OCI-LY7 (cell line): Measurements from ENCODE around the gene RASA4B. TPM values are rescaled to one million over a fixed set of nuclear protein-coding genes. Genes with fewer than 3 reads are reported as not detected.
"Not testable (repeated sequence)": the region's sequence is repeated elsewhere in the genome, so short reads cannot be mapped to it uniquely, and the experiment has no call there.

Source experiments
- BruUV-seq: library from RNA; stranded (reverse); fragments of 400-500 nt; replicated peaks from 2 replicates; lab custom pipeline; 2021; lab: Mats Ljungman, UMichigan
- CTCF ChIA-PET: fragments of 300-600 bp; sonication (Branson Sonifier 250); formaldehyde crosslinking; loops from one replicate; lab custom pipeline; 2022; ENCODE audit warnings: antibody characterized with exemption; ENCODE audit not compliant: unreplicated experiment; lab: Charles Lee
- POLR2A ChIA-PET: fragments of 300-600 bp; sonication (Branson Sonifier 250); formaldehyde crosslinking; loops from one replicate; lab custom pipeline; 2022; ENCODE audit warnings: antibody characterized with exemption; lab: Charles Lee
- DNase-seq: peaks from one replicate; pipeline ENCODE4 v3.0.0-alpha.2; 2015; ENCODE audit warnings: low spot score
- H2AFZ ChIP-seq: fragments of 200-600 bp; sonication (generic), shearing (Covaris generic); 2 replicates; pipeline ENCODE4 v1.6.1; 2014; ENCODE audit warnings: mild to moderate bottlenecking, antibody characterized with exemption, low read length, moderate library complexity
- H3K27ac ChIP-seq: fragments of 200-600 bp; sonication (generic); 2 replicates; pipeline ENCODE4 v1.5.1; 2014; ENCODE audit warnings: mixed run types, low read depth, mild to moderate bottlenecking, moderate library complexity, low read length, inconsistent platforms; ENCODE audit not compliant: poor library complexity, severe bottlenecking
- H3K36me3 ChIP-seq: fragments of 200-600 bp; sonication (generic); 2 replicates; pipeline ENCODE4 v1.6.1; 2014; ENCODE audit warnings: mild to moderate bottlenecking, antibody characterized with exemption, low read length, moderate library complexity, mixed read lengths; ENCODE audit not compliant: insufficient read depth
- H3K4me1 ChIP-seq: fragments of 200-600 bp; sonication (generic); 2 replicates; pipeline ENCODE4 v1.5.1; 2014; ENCODE audit warnings: mild to moderate bottlenecking, low read length; ENCODE audit not compliant: insufficient read depth, poor library complexity, severe bottlenecking
- H3K4me2 ChIP-seq: fragments of 200-600 bp; sonication (generic); 2 replicates; pipeline ENCODE4 v1.6.1; 2014; ENCODE audit warnings: mild to moderate bottlenecking, low read length
- H3K4me3 ChIP-seq: fragments of 200-600 bp; sonication (generic); 2 replicates; pipeline ENCODE4 v1.5.1; 2014; ENCODE audit warnings: mild to moderate bottlenecking, low read depth, low read length; ENCODE audit not compliant: poor library complexity, severe bottlenecking
- H3K79me2 ChIP-seq: fragments of 200-600 bp; sonication (generic); 2 replicates; pipeline ENCODE4 v1.6.1; 2016; ENCODE audit warnings: low read depth, mild to moderate bottlenecking, low read length, moderate library complexity, mixed read lengths; ENCODE audit not compliant: insufficient read depth
- H3K9me2 ChIP-seq: fragments of 200-600 bp; sonication (generic); 2 replicates; pipeline ENCODE4 v1.6.1; 2016; ENCODE audit warnings: mild to moderate bottlenecking, low read length, mixed read lengths; ENCODE audit not compliant: insufficient read depth
- H3K9me3 ChIP-seq: fragments of 200-600 bp; sonication (generic); 2 replicates; pipeline ENCODE4 v1.6.1; 2014; ENCODE audit warnings: mild to moderate bottlenecking, mixed run types, low read length, mixed read lengths
- H4K20me1 ChIP-seq: fragments of 200-600 bp; sonication (generic); 2 replicates; pipeline ENCODE4 v1.6.1; 2014; ENCODE audit warnings: mild to moderate bottlenecking, antibody characterized with exemption, low read length, moderate library complexity, mixed read lengths; ENCODE audit not compliant: insufficient read depth
- intact Hi-C: fragments of 100-400 bp; cut with micrococcal nuclease; formaldehyde crosslinking; loops from one replicate; pipeline ENCODE4 v1.10.0; 2022; ENCODE audit not compliant: unreplicated experiment
- total RNA-seq, 2 experiments: library from RNA; depleted of rRNA in 1 of 2; stranded (reverse); fragments of >200 nt in 1 of 2; shearing (Covaris generic) in 1 of 2; gene quantifications; 2 replicates each; pipeline ENCODE4 v1.2.3, GENCODE V29; 2014 to 2022

The RASA4B gene
- total RNA-seq, 2 experiments from 2014 or later: 7.2 to 12.8 TPM

DNA sequence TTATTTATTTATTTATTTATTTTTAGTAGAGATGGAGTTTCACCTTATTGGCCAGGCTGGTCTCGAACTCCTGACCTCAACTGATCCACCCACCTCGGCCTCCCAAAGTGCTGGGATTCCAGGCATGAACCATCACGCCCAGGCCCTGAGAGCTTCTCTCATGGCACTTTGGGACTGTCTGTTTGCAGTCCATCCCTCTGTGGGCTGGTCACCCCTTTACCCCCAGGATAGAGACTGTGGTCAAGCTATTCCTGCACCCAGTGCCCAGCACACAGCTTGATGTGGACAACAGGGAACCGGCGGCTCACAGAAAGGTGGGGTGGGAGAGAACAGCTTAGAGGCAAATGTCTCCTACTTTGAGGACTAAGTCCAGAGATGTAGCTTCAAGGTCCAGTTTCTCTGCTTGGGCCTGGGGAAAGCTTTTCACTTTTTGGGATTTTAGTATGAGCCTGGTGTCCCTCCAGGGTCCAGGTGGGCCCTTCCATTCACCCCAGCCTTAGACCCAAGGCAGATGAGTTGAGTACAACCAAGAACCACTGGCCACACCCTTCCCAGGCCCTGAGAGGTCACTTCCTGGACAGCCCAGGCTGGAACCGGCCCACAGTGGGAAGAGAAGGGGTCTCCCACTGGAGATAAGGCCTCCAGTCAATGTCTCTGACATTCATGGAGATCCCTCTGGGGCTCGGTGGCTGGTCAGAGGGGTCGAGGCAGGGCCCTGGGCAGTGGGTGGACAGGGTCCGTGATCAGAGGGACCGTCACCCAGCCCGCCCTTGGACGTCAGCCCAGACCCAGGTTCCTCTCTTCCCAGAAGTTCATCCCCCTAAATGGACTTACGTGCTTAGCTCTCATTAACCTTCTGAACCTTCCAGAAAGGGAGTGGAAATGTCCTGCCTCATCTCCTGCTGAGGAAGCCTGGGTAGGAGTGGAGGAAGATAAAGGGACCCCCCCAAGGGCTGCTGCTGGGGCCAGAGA is 10.5 kb upstream of the RASA4B start:
- H3K4me3 ChIP-seq, H3K4me2 ChIP-seq, H3K4me1 ChIP-seq, CTCF ChIA-PET, intact Hi-C loops, POLR2A ChIA-PET, H3K27ac ChIP-seq, H4K20me1 ChIP-seq, H2AFZ ChIP-seq, DNase-seq, H3K79me2 ChIP-seq, BruUV-seq, H3K36me3 ChIP-seq, H3K9me3 ChIP-seq, H3K9me2 ChIP-seq: not testable (repeated sequence)

- H2AFZ ChIP-seq, H3K9me3 ChIP-seq, H3K27ac ChIP-seq, BruUV-seq, DNase-seq, H3K9me2 ChIP-seq, H3K4me2 ChIP-seq, intact Hi-C loops, H3K4me1 ChIP-seq, H4K20me1 ChIP-seq, CTCF ChIA-PET, H3K4me3 ChIP-seq, POLR2A ChIA-PET, H3K36me3 ChIP-seq, H3K79me2 ChIP-seq: not testable (repeated sequence)
These were observed 9.6 kb upstream of the RASA4B start for GRCh38 chr7:102527182-102527581.

DNA sequence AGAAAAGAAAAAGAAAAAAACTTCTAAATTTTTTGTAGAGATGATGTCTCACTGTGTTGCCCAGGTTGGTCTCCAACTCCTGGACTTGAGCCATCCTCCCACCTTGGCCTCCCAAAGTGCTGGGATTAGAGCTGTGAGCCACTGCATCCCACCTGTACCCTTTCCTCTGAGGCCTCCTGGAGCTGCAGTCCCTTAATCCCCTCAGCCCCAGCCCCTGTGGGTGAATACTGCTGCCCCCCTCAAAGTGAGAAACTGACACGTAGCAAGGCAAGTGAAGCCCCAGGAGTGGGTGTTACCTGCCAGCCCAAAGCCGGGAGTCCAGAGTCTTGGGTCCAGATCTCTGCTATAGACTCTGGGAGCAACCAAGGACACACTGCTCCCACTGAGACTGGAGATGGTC is 7.2 kb upstream of the RASA4B start:
- H3K4me3 ChIP-seq, DNase-seq, H3K27ac ChIP-seq, BruUV-seq, H3K79me2 ChIP-seq, H3K4me2 ChIP-seq, H3K36me3 ChIP-seq, intact Hi-C loops, H4K20me1 ChIP-seq, POLR2A ChIA-PET, H2AFZ ChIP-seq, CTCF ChIA-PET, H3K4me1 ChIP-seq, H3K9me3 ChIP-seq, H3K9me2 ChIP-seq: not testable (repeated sequence)

GRCh38 chr7:102520797-102521196 is 3.2 kb upstream of the RASA4B start:
- POLR2A ChIA-PET, H4K20me1 ChIP-seq, CTCF ChIA-PET, H3K79me2 ChIP-seq, DNase-seq, H3K4me3 ChIP-seq, H3K4me2 ChIP-seq, H3K36me3 ChIP-seq, H2AFZ ChIP-seq, H3K9me3 ChIP-seq, BruUV-seq, H3K27ac ChIP-seq, intact Hi-C loops, H3K4me1 ChIP-seq, H3K9me2 ChIP-seq: not testable (repeated sequence)

GRCh38 chr7:102516951-102517350 is 626 bp downstream of the RASA4B start:
- DNase-seq, H3K9me3 ChIP-seq, H3K4me1 ChIP-seq, CTCF ChIA-PET, POLR2A ChIA-PET, H3K4me2 ChIP-seq, H2AFZ ChIP-seq, BruUV-seq, intact Hi-C loops, H3K36me3 ChIP-seq, H3K27ac ChIP-seq, H3K4me3 ChIP-seq, H3K9me2 ChIP-seq, H3K79me2 ChIP-seq, H4K20me1 ChIP-seq: not testable (repeated sequence)

GRCh38 chr7:102515889-102516288 is 1.7 kb downstream of the RASA4B start:
- POLR2A ChIA-PET, H3K36me3 ChIP-seq, H3K9me2 ChIP-seq, CTCF ChIA-PET, H3K27ac ChIP-seq, H4K20me1 ChIP-seq, intact Hi-C loops, H2AFZ ChIP-seq, H3K79me2 ChIP-seq, H3K9me3 ChIP-seq, DNase-seq, H3K4me3 ChIP-seq, BruUV-seq, H3K4me1 ChIP-seq, H3K4me2 ChIP-seq: not testable (repeated sequence)
